H1 (cell line): Measurements from ENCODE around the gene LY6G5B. TPM values are rescaled to one million over a fixed set of nuclear protein-coding genes. Genes with fewer than 3 reads are reported as not detected.

Experiments
- CTCF ChIA-PET: fragments of 300-600 bp; sonication (Branson Sonifier 250); formaldehyde crosslinking; loops from one replicate; lab custom pipeline; 2021; ENCODE audit not compliant: partially characterized antibody; lab: Charles Lee
- POLR2A ChIA-PET: fragments of 300-600 bp; sonication (Branson Sonifier 250); formaldehyde crosslinking; loops from one replicate; lab custom pipeline; 2021; ENCODE audit warnings: inconsistent platforms; ENCODE audit not compliant: partially characterized antibody; lab: Charles Lee
- DNase-seq, 2 experiments: peaks; one replicate each; pipeline versions ENCODE4 v3.0.0 to v3.0.0-alpha.2; 2010 to 2022; ENCODE audit warnings: low spot score in 2 of 2, low read depth in 1 of 2, mixed read lengths in 1 of 2
- FAIRE-seq: peaks from 2 replicates; lab custom pipeline; 2011; peaks lifted over from hg19 to GRCh38; lab: Jason Lieb, UNC
- H2AFZ ChIP-seq: 2 replicates; pipeline ENCODE4 v1.8.1; 2012; ENCODE audit warnings: low read length, inconsistent platforms
- H2AK5ac ChIP-seq: 2 replicates; pipeline ENCODE4 v1.6.1; 2013; ENCODE audit warnings: low read depth, low read length
- H2BK120ac ChIP-seq: replicated peaks from 2 replicates; pipeline ENCODE3; 2013; ENCODE audit warnings: low read depth, low read length, inconsistent platforms
- H2BK12ac ChIP-seq: 2 replicates; pipeline ENCODE4 v1.6.1; 2013; ENCODE audit warnings: low read depth, low read length
- H2BK15ac ChIP-seq: 2 replicates; pipeline ENCODE4 v1.6.1; 2013; ENCODE audit warnings: low read length
- H2BK20ac ChIP-seq: 2 replicates; pipeline ENCODE4 v1.6.1; 2013; ENCODE audit warnings: low read length
- H2BK5ac ChIP-seq: 2 replicates; pipeline ENCODE4 v1.6.1; 2013; ENCODE audit warnings: low read depth, low read length
- H3K14ac ChIP-seq: 2 replicates; pipeline ENCODE4 v1.6.1; 2013; ENCODE audit warnings: inconsistent platforms; ENCODE audit not compliant: insufficient read length
- H3K18ac ChIP-seq: 2 replicates; pipeline ENCODE4 v1.6.1; 2013; ENCODE audit warnings: low read length; ENCODE audit errors: extremely low read depth
- H3K23ac ChIP-seq: 2 replicates; pipeline ENCODE4 v1.6.1; 2013; ENCODE audit warnings: inconsistent platforms; ENCODE audit not compliant: insufficient read length
- H3K23me2 ChIP-seq: 2 replicates; pipeline ENCODE4 v1.6.1; 2013; ENCODE audit warnings: low read depth, low read length
- H3K27ac ChIP-seq: 2 replicates; pipeline ENCODE4 v1.6.1; 2011; ENCODE audit warnings: low read depth, low read length, inconsistent platforms
- H3K27me3 ChIP-seq, 4 experiments: replicated peaks in 1 of 4; 1 replicate in 1 of 4; 2 replicates in 3 of 4; pipeline versions ENCODE4 v1.6.1 to v1.8.1; 2011 to 2013; ENCODE audit warnings: low read length in 3 of 4, mild to moderate bottlenecking in 3 of 4, inconsistent platforms in 2 of 4, mixed read lengths in 2 of 4, moderate library complexity in 1 of 4; ENCODE audit not compliant: control insufficient read depth in 3 of 4, insufficient read depth in 3 of 4; ENCODE audit errors: extremely low read depth in 1 of 4
- H3K36me3 ChIP-seq, 4 experiments: 2 replicates each; pipeline versions ENCODE4 v1.6.1 to v1.8.1; 2011 to 2013; ENCODE audit warnings: mild to moderate bottlenecking in 4 of 4, low read length in 3 of 4, moderate library complexity in 2 of 4, control low read depth in 1 of 4, inconsistent platforms in 1 of 4; ENCODE audit not compliant: insufficient read depth in 4 of 4, control insufficient read depth in 2 of 4
- H3K4ac ChIP-seq: replicated peaks from 2 replicates; pipeline ENCODE3; 2013; ENCODE audit warnings: low read length, low read depth, mixed read lengths, inconsistent platforms; ENCODE audit not compliant: insufficient read length
- H3K4me1 ChIP-seq, 4 experiments: replicated peaks in 1 of 4; 1 replicate in 1 of 4; 2 replicates in 3 of 4; pipeline versions ENCODE4 v1.6.1 to v1.8.1; 2011 to 2013; ENCODE audit warnings: low read length in 3 of 4, inconsistent platforms in 2 of 4, mixed read lengths in 1 of 4; ENCODE audit not compliant: insufficient read depth in 4 of 4, control insufficient read depth in 3 of 4
- H3K4me2 ChIP-seq, 2 experiments: 2 replicates each; pipeline versions ENCODE4 v1.6.1 to v1.8.1; 2011 to 2013; ENCODE audit warnings: low read depth in 2 of 2, low read length in 2 of 2, control low read depth in 1 of 2, inconsistent platforms in 1 of 2, mild to moderate bottlenecking in 1 of 2; ENCODE audit not compliant: insufficient read depth in 1 of 2
- H3K4me3 ChIP-seq, 4 experiments: fragments of 200-600, 300-600 bp in 1 of 4; sonication (generic), shearing (Covaris generic), sonication (Bioruptor Twin) in 1 of 4; 2 replicates each; pipeline versions ENCODE4 v1.5.1 to v1.8.1; 2011 to 2016; ENCODE audit warnings: low read length in 4 of 4, low read depth in 3 of 4, control low read depth in 2 of 4, inconsistent platforms in 2 of 4, mild to moderate bottlenecking in 2 of 4, mixed read lengths in 1 of 4, moderate library complexity in 1 of 4; ENCODE audit not compliant: insufficient read depth in 2 of 4; ENCODE audit errors: extremely low read depth in 1 of 4
- H3K56ac ChIP-seq: replicated peaks from 2 replicates; pipeline ENCODE3; 2013; ENCODE audit warnings: low read depth, mild to moderate bottlenecking, mixed read lengths, low read length, inconsistent platforms; ENCODE audit not compliant: insufficient read length
- H3K79me1 ChIP-seq: 2 replicates; pipeline ENCODE4 v1.6.1; 2013; ENCODE audit warnings: low read depth, low read length, control low read depth
- H3K79me2 ChIP-seq, 2 experiments: 2 replicates each; pipeline versions ENCODE4 v1.6.1 to v1.8.1; 2012 to 2013; ENCODE audit warnings: low read length in 2 of 2, mild to moderate bottlenecking in 2 of 2, inconsistent platforms in 1 of 2; ENCODE audit not compliant: insufficient read depth in 2 of 2, control insufficient read depth in 1 of 2
- H3K9ac ChIP-seq, 4 experiments: replicated peaks in 1 of 4; 1 replicate in 1 of 4; 2 replicates in 3 of 4; pipeline versions ENCODE4 v1.6.1 to v1.8.1; 2011 to 2013; ENCODE audit warnings: low read depth in 3 of 4, low read length in 3 of 4, control low read depth in 2 of 4, mild to moderate bottlenecking in 2 of 4, moderate library complexity in 2 of 4, inconsistent platforms in 1 of 4; ENCODE audit errors: extremely low read depth in 1 of 4
- H3K9me3 ChIP-seq, 2 experiments: 2 replicates each; pipeline versions ENCODE4 v1.6.1 to v1.8.1; 2012 to 2013; ENCODE audit warnings: mild to moderate bottlenecking in 2 of 2, moderate library complexity in 2 of 2, control low read depth in 1 of 2, inconsistent platforms in 1 of 2, low read depth in 1 of 2, low read length in 1 of 2, mixed read lengths in 1 of 2; ENCODE audit not compliant: insufficient read depth in 2 of 2
- H4K20me1 ChIP-seq, 2 experiments: replicated peaks in 1 of 2; 2 replicates each; pipeline versions ENCODE3 to v1.8.1; 2011 to 2013; ENCODE audit warnings: inconsistent platforms in 2 of 2, low read length in 2 of 2, mild to moderate bottlenecking in 1 of 2; ENCODE audit not compliant: insufficient read depth in 2 of 2, control insufficient read depth in 1 of 2
- H4K5ac ChIP-seq: 2 replicates; pipeline ENCODE4 v1.6.1; 2013; ENCODE audit warnings: low read length, low read depth, mixed read lengths, inconsistent platforms; ENCODE audit not compliant: insufficient read length
- H4K8ac ChIP-seq: 2 replicates; pipeline ENCODE4 v1.8.0; 2013; ENCODE audit warnings: mild to moderate bottlenecking, moderate library complexity, low read length, inconsistent platforms; ENCODE audit not compliant: insufficient read depth; ENCODE audit errors: extremely low read depth
- H4K91ac ChIP-seq: replicated peaks from 2 replicates; pipeline ENCODE3; 2013; ENCODE audit warnings: low read length, mixed read lengths, inconsistent platforms; ENCODE audit not compliant: insufficient read length
- CBX5 ChIP-seq: fragments of 300-800, 300-1000 bp; sonication (generic); IDR thresholded peaks from 2 replicates; pipeline ENCODE4 v1.7.1; 2016; ENCODE audit warnings: antibody characterized with exemption, low read length, low read depth
- CHD1 ChIP-seq: IDR thresholded peaks from 2 replicates; pipeline ENCODE4 v1.6.1; 2012; ENCODE audit warnings: low read depth, low read length, improper control_type of control experiment
- EGR1 ChIP-seq: IDR thresholded peaks from 2 replicates; pipeline ENCODE4 v1.6.1; 2011; ENCODE audit warnings: low read depth, low read length, borderline replicate concordance
- EP300 ChIP-seq, 2 experiments: IDR thresholded peaks; 1 replicate in 1 of 2; 2 replicates in 1 of 2; pipeline ENCODE4 v1.6.1; 2011 to 2012; ENCODE audit warnings: low read depth in 2 of 2, low read length in 2 of 2, mild to moderate bottlenecking in 2 of 2, borderline replicate concordance in 1 of 2, inconsistent platforms in 1 of 2, moderate library complexity in 1 of 2
- JUN ChIP-seq: IDR thresholded peaks from 2 replicates; pipeline ENCODE4 v1.6.1; 2011; ENCODE audit warnings: low read depth, mild to moderate bottlenecking, improper control_type of control experiment, low read length
- KDM4A ChIP-seq: IDR thresholded peaks from one replicate; pipeline ENCODE4 v1.7.1; 2012; ENCODE audit warnings: low read depth, mild to moderate bottlenecking, moderate library complexity, low read length, inconsistent platforms; ENCODE audit not compliant: severe bottlenecking
- KDM5A ChIP-seq: fragments of 200-600 bp; IDR thresholded peaks from 2 replicates; pipeline ENCODE4 v1.7.1; 2012; ENCODE audit warnings: mild to moderate bottlenecking, low read length, inconsistent platforms, mixed read lengths
- SP4 ChIP-seq: IDR thresholded peaks from 2 replicates; pipeline ENCODE4 v1.6.1; 2012; ENCODE audit warnings: low read length, inconsistent platforms
- YY1 ChIP-seq: IDR thresholded peaks from 2 replicates; pipeline ENCODE4 v1.6.1; 2011; ENCODE audit warnings: low read depth, mild to moderate bottlenecking, low read length
- WGBS, 2 experiments: shearing (Covaris generic) in 1 of 2; methylation state at CpG; one replicate each; pipeline versions ENCODE4 v1.1.6 to v1.1.7; 2013 to 2015; ENCODE audit warnings: low lambda C conversion rate in 2 of 2, mixed read lengths in 2 of 2, inconsistent platforms in 1 of 2, low coverage in 1 of 2, missing lambda C conversion rate in 1 of 2; ENCODE audit not compliant: insufficient replicate concordance in 2 of 2, insufficient coverage in 1 of 2, insufficient read length in 1 of 2; ENCODE audit errors: extremely low coverage in 1 of 2, missing lambda C conversion rate in 1 of 2; 5-methylcytosine and 5-hydroxymethylcytosine counted together
- polyA plus RNA-seq, 7 experiments: library from polyadenylated mRNA; depleted of rRNA in 3 of 7; stranded (reverse) in 5 of 7; unstranded in 2 of 7; fragments of >200 nt in 5 of 7; fragments of 200-250 nt in 2 of 7; gene quantifications; 1 replicate in 5 of 7; 2 replicates in 1 of 7; 4 replicates in 1 of 7; pipeline versions ENCODE4 v1.2.1 to v1.2.3, GENCODE V29; 2011 to 2013; ENCODE audit warnings: missing spikeins in 2 of 7, mixed read lengths in 2 of 7
- total RNA-seq: library from RNA; stranded (reverse); fragmentation: NEBNext Ultra II Directional; extraction: Animal tissue kit (Norgen Biotek cat#: 25700); gene quantifications from 2 replicates; pipeline ENCODE4 v1.2.1, GENCODE V29; 2021
- TF ChIP-seq, protein P1 (sequence below): IDR thresholded peaks from 2 replicates; pipeline ENCODE4 v1.6.1; 2011; ENCODE audit warnings: low read depth, mild to moderate bottlenecking, low read length; ENCODE audit not compliant: insufficient read depth

The LY6G5B gene
- total and polyA plus RNA-seq, 2 of the 8 experiments (the other 6 are each of a cell fraction or from before 2014, with no cell fraction given) = 10.6 to 12.6 TPM

DNA sequence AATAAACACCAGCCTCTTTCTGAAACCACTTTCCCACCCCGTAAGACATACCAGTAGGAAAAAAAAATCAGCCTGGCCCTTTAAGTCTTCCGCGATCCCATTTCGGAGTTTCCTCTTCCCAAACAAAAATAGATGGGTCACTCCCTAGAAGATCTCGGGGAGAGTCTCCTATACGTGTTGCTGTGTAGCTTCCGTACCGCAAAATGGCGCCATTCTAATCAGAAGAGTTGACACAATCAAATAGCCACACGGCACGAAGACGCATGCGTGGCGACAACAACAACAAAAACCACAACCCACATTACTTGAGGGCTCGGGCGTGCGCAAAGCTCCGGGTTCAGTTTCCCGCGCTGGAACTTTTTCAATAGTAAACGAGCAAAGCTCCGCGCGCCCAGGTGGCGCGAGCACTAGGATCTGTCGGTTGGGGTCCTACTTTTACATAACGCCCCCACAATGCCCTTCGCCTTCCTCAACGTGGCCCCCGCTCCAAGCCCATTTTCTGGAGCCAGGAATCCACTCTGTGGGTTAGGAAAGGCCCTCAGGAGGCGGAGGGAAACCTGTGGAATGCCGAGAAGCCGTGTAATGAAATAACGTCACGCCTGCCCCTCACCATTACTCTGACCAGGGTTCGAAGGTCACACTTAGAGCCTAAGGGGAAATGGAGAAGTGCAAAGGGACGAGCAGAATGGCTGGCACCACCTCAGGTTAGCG is 4.8 kb upstream of the LY6G5B start, which contains the start of gene GPANK1:
GPANK1 (minus strand) TSS at position 208 of the 711 bp plus-strand sequence. CDS start 519 bp downstream, outside the sequence.
- Histone ChIP-seq H2BK5ac (peak within 1 kb of the TSS; percentile 91), H4K5ac (peak within 1 kb of the TSS; percentile 85), H3K9me3 (no peaks in the 10 kb centered on the region), H3K79me2 (peaks cover 0 to 44% of the 10 kb centered on the region in 2 experiments; a peak in 3 of 4 replicates), H3K4me1 (peaks cover 0 to 15% (median 4%) of the 10 kb centered on the region in 4 experiments; a peak in 5 of 7 replicates), H2AK5ac (peak within 1 kb of the TSS; percentile 43; the same call in 1 of the 2 replicates), H2AFZ (peak within 1 kb of the TSS; percentile 25; the same call in 1 of the 2 replicates), H2BK15ac (peak within 1 kb of the TSS; percentile 93; the same call in 1 of the 2 replicates), H4K20me1 (peaks cover 7 to 9% of the 10 kb centered on the region in 2 experiments), H3K56ac (peak within 1 kb of the TSS; percentile 43), H4K91ac (peak within 1 kb of the TSS; percentile 94), H3K14ac (no peak within 1 kb of the TSS), H3K4me3 (peak within 1 kb of the TSS; percentile 88 to 94 (median 91)), H3K23ac (no peak within 1 kb of the TSS), H2BK20ac (no peak within 1 kb of the TSS), H3K27ac (peak within 1 kb of the TSS; percentile 97), H3K4ac (peak within 1 kb of the TSS; percentile 96), H3K36me3 (peaks cover 27 to 46% (median 35%) of the 10 kb centered on the region in 4 experiments), H2BK120ac (no peak within 1 kb of the TSS), H2BK12ac (peak within 1 kb of the TSS; percentile 30; the same call in 1 of the 2 replicates), H3K4me2 (peak within 1 kb of the TSS; percentile 74 to 82), H3K18ac (peak within 1 kb of the TSS; percentile 98), H3K9ac (peak within 1 kb of the TSS; percentile 80 to 95 (median 90)), H3K79me1 (peaks cover 9% of the 10 kb centered on the region), H3K23me2 (peaks cover 11% of the 10 kb centered on the region), H4K8ac (peak within 1 kb of the TSS; percentile 94; the same call in 1 of the 2 replicates), H3K27me3 (no peaks in the 10 kb centered on the region)
- peak; percentile 65 to 77 for DNase-seq
- ChIA-PET CTCF (interaction anchor here (0.5 to 3.8 kb wide), 15 partner anchors 8 to 223 kb away, joined by 3 to 38 read pairs (median 4); partner anchors contain the start of genes APOM, BAG6 and TNF), POLR2A (interaction anchor here (0.6 to 25.5 kb wide), 46 partner anchors 8 to 1306 kb away, joined by 3 to 883 read pairs (median 5); partner anchors contain the start of genes ABHD16A, AIF1, APOM and ATP6V1G2)
- WGBS, 2 experiments = 1% methylated on average over 38 of the region's 39 CpGs; no CpG with 5 or more reads in 1 of the 2 experiments
- FAIRE-seq = no peak
- TF ChIP-seq, protein P1, sequence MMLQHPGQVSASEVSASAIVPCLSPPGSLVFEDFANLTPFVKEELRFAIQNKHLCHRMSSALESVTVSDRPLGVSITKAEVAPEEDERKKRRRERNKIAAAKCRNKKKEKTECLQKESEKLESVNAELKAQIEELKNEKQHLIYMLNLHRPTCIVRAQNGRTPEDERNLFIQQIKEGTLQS = no peak
- TF ChIP-seq SP4 (no peak; the same call in 1 of the 2 replicates), CHD1 (peak; percentile 25; the same call in 1 of the 2 replicates), YY1 (peak; percentile 95), KDM5A (peak; percentile 37; the same call in 1 of the 2 replicates), CBX5 (no peak), EGR1 (peak; percentile 38; the same call in 1 of the 2 replicates), EP300 (IDR thresholded peaks at IDR 0.05; ENCODE audit: borderline replicate concordance in 1 of 2, low read depth in 2 of 2, low read length in 2 of 2) (no peak), KDM4A (peak; percentile 39), JUN (no peak)
